Omental fat pad (tissue), 4 donors: ENCODE results near the gene SMIM41. TPM values are rescaled to one million over a fixed set of nuclear protein-coding genes. Genes with fewer than 3 reads are reported as not detected.

Source experiments
- ATAC-seq: fragments of 150-250 bp; one replicate; pipeline ENCODE4 v1.9.1; 2016; ENCODE audit warnings: mild to moderate bottlenecking, moderate library complexity; ENCODE audit not compliant: low FRiP score
- DNase-seq: peaks from one replicate; pipeline ENCODE4 v3.0.0-alpha.2; 2019; ENCODE audit warnings: low spot score
- CTCF ChIP-seq, 3 donors: fragments of 450-650 bp; IDR thresholded peaks; one replicate each; pipeline ENCODE4 v1.5.1; 2016 to 2017; ENCODE audit warnings: antibody characterized with exemption in 3 of 3, mild to moderate bottlenecking in 3 of 3, moderate library complexity in 2 of 3
- total RNA-seq, 4 donors: library from RNA; depleted of rRNA; stranded (reverse); fragments of >200 nt; gene quantifications; one replicate each; pipeline ENCODE4 v1.1.0, GENCODE V29; 2016

The SMIM41 gene
- total RNA-seq, 4 donors from 2014 or later: 1.1 to 1.9 (median 1.1) TPM; not detected in 1

DNA sequence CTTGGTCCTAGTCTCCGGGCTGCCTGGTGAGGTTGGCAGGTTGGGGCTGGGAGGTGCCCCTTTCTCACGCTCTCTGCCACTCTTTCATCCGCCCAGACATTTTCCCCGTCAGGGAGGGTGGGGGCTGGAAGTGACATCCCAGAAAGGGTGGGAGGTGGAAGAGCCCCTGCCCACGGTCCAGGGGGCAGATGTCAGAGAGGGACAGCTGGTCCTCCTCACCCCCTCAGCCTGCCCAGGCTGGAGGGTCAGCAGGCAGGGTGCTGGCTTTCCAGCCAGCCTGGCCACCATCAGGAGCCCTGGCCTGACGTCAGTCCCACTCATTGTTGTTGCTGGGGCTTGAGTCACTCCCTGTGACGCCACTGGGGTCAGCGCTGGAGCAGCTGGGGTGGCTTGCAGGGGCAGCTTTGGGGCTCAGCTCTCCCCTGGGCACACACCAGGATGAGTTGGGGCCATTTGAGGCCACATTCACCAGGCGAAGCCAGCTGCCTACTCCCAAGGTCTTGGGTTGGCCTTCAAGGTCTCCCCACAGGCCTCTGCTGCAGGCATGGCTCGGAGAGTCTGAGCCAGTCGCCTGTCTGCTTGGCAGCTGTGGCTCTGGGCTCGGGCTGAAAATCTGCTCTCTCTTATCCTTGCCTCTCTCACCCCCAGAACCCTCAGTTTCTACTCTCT lies 15.4 kb upstream of the SMIM41 start:
- no peak for DNase-seq
- ATAC-seq: no peak
- no peak for TF ChIP-seq CTCF (IDR thresholded peaks at IDR 0.05)

GRCh38 chr12:52066346-52067080 lies 13.0 kb upstream of the SMIM41 start:
- no peak for TF ChIP-seq CTCF (IDR thresholded peaks at IDR 0.05)
- no peak for DNase-seq
- no peak for ATAC-seq

- DNase-seq (no peak), ATAC-seq (no peak)
- no peak for TF ChIP-seq CTCF (IDR thresholded peaks at IDR 0.05)
Observed at GRCh38 chr12:52067081-52067374, 12.5 kb upstream of the SMIM41 start.

- ATAC-seq (peak; percentile 98), DNase-seq (no peak)
- TF ChIP-seq CTCF (IDR thresholded peaks at IDR 0.05): no peak
Observed at GRCh38 chr12:52069327-52070184, 9.9 kb upstream of the SMIM41 start, which contains the start of gene ATG101. Gene ATG101, plus strand, starts transcription at chr12:52069978. Its CDS starts 3,673 bp downstream, at chr12:52073651.

- ATAC-seq (peak; percentile 49), DNase-seq (no peak)
- TF ChIP-seq CTCF (IDR thresholded peaks at IDR 0.05): no peak
Observed at GRCh38 chr12:52070185-52070925, 9.1 kb upstream of the SMIM41 start.

DNA sequence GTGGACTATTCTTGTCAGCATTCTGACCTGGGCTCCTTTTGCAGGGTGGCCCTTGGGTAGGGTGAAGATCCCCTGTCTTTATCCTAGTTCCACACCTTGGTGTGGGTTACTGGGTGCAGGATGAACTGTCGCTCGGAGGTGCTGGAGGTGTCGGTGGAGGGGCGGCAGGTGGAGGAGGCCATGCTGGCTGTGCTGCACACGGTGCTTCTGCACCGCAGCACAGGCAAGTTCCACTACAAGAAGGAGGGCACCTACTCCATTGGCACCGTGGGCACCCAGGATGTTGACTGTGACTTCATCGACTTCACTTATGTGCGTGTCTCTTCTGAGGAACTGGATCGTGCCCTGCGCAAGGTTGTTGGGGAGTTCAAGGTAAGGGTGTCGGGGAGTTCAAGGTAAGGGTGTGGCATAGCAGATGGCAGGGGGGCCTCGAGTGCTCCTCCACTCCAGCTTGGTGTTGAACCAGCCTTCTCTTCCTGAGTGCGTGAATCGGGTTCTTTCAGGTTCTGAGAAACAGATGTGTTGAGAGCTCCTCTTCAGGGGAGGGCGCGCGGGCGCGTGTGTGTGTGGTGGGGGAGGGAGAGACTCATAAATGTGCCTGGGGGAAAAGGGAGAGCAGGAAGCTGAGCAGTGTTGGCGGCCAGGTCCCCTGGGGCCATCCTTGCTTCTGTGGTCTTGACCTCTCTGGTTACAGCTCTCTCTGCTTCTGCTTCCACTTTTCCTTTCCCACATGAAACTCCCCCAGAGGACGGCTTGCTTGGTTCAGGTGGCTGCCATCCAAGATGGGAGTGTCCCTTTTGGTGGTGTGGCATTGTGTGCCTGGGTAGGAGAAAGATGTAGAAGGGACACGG lies 5.7 kb upstream of the SMIM41 start:
- no peak for ATAC-seq
- TF ChIP-seq CTCF (IDR thresholded peaks at IDR 0.05): no peak
- DNase-seq: no peak
